ENCODE data around the gene ADSS1.

ADSS1 gene

GRCh38 chr14:104779776-104780512, 55.9 kb downstream of the ADSS1 start:
- no peak for DNase-seq (ENCODE audit: low read depth)
- no peak for TF ChIP-seq CTCF (conservative IDR thresholded peaks at IDR 0.05; ENCODE audit: low read depth, low read length)
- H3K4me3 ChIP-seq (ENCODE audit: low read depth, low read length): no peak overlapping the region

- TF ChIP-seq CTCF (conservative IDR thresholded peaks at IDR 0.05; ENCODE audit: low read depth, low read length): no peak
- no peak overlapping the region for H3K4me3 ChIP-seq (ENCODE audit: low read depth, low read length)
- DNase-seq (ENCODE audit: low read depth): no peak
These were observed 56.5 kb downstream of the ADSS1 start for GRCh38 chr14:104780513-104781030.

DNA sequence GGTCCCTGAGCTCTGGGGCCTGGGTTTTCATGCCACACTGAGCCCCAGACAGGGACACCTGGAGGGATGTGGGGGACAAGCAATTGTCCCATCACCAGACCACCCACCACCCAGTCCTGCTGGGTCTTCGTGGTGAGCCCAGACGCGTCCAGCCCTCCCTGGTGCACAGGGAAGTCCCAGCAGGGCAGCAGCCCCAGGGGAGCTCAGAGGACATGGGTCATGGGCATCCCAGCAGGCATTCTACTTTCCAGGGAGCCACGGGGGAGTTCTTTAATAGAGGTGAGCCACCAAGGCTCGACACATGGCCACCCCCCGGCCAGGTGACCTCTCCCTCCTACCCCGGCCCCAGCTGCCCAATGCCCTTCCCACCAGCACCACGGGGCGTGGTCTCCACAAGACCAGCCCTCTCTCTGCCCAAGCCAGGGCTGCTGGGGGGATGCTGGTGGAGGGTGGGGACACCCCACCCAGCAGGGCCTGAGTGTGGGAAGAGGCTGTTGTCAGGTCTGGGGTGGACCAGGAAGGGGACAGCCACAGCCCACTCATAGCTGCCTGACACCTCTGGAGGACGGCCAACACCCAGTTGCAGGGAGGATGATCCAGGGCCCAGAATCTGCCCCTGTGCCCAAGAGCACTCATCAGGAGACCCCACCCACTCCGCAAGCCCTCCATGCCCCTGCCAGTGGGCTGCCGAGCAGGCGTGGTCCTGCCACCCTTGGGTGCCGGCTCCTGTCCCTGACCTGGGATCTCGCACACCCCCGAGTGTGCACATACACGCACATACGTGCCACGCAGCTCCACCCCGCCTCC, 57.4 kb downstream of the ADSS1 start:
- TF ChIP-seq CTCF (conservative IDR thresholded peaks at IDR 0.05; ENCODE audit: low read depth, low read length): no peak
- DNase-seq (ENCODE audit: low read depth): no peak
- no peak overlapping the region for H3K4me3 ChIP-seq (ENCODE audit: low read depth, low read length)

DNA sequence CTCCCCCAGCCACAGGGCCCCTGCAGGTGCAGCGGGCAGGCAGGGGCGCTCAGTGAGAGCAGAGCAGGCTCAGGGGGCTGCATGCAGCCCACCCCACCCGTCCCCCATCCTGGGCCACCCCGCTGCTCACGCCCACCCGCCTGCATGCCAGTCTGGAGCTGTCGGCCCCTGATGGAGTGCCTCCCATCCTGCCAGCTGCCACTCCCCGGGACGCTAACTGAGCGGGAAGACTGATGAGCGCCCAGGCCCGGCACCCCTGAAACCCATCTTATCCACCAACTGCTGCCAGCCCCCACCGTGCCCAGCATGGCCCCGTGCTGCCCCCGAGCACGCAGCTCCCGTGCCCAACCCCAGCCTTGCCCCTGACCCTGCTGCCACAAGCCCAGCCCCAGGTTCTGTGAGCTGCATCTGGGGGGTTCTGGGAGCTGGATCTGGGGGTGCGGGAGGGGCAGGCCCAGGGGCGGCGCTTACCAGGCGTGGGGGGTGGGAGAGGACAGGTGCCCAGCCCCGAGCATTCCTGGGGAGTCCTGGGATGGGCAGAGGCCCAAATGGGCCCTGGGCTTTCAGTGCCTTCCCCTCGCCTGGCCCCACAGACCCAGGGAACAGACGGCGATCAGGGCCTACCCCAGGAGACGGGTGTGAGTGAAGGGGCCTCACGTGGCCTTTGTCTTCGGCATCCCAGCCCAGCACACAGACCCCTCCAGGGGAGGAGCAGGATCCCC, 58.2 kb downstream of the ADSS1 start:
- TF ChIP-seq CTCF (conservative IDR thresholded peaks at IDR 0.05; ENCODE audit: low read depth, low read length): no peak
- H3K4me3 ChIP-seq (ENCODE audit: low read depth, low read length): no peak overlapping the region
- no peak for DNase-seq (ENCODE audit: low read depth)

DNA sequence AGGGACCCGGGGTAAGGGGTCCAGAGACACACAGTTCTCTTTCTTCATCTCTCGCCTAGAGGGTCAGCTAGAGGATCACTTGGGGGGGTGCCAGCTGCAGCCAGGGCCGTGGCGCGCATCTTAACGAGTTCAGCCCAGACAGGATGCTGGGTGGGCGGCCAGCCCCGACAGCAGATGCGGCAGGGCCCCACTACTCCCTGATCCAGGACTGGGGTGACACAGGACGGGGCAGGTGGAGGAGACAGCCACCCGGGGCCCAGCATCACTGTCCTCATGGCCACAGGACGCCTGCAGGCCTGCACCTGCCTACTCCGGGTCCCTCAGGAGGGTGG, 58.7 kb downstream of the ADSS1 start:
- no peak for TF ChIP-seq CTCF (conservative IDR thresholded peaks at IDR 0.05; ENCODE audit: low read depth, low read length)
- no peak overlapping the region for H3K4me3 ChIP-seq (ENCODE audit: low read depth, low read length)
- no peak for DNase-seq (ENCODE audit: low read depth)

GRCh38 chr14:104783484-104784217, 59.6 kb downstream of the ADSS1 start:
- DNase-seq (ENCODE audit: low read depth): no peak
- H3K4me3 ChIP-seq (ENCODE audit: low read depth, low read length): no peak overlapping the region
- no peak for TF ChIP-seq CTCF (conservative IDR thresholded peaks at IDR 0.05; ENCODE audit: low read depth, low read length)
